Suprapubic skin (tissue), 3 donors: ENCODE data around the gene GALNT9.

Source experiments
- EP300 ChIP-seq: sonication (generic); formaldehyde crosslinking; IDR thresholded peaks from one replicate; pipeline ENCODE4 v1.6.1; 2017; ENCODE audit warnings: antibody characterized with exemption
- POLR2A ChIP-seq, 2 donors: fragments of 450-650 bp; IDR thresholded peaks; one replicate each; pipeline ENCODE4 v1.6.1; 2017; ENCODE audit warnings: antibody characterized with exemption in 2 of 2, mild to moderate bottlenecking in 2 of 2, moderate library complexity in 2 of 2
- TF ChIP-seq, protein P1 (sequence below), 2 donors: fragments of 200-600 bp in 1 of 2; fragments of 450-650 bp in 1 of 2; sonication (generic) in 1 of 2; IDR thresholded peaks; one replicate each; pipeline ENCODE4 v1.5.1; 2016 to 2019; ENCODE audit warnings: antibody characterized with exemption in 2 of 2, mild to moderate bottlenecking in 1 of 2, moderate library complexity in 1 of 2

DNA sequence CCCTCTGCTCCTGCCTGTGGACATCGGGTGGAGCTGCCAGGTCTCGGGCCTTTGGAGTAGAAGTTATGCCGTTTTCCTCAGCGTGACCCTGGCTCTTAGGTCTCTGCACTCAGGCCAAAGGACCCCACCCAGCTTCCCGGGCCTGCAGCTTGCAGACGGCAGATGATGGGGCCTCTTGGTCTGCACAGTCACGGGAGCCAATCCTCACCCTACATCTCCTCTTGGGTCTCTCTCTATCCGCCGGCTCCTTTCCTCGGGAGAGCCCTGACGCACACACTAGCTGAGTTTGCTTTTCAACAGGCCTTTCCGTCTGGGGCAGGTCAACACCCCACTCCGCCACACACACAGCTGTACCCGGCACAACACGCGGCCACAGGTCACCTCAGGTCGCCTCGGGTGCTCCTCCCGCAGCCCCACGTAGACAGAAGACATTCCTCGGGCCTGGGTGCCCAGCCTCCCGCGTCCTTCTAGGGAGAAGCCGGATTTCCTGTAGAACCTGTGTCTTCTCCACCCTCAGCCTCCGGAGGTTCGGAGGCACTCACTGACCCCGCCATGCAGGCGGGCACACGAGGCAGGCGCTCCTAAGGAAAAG is 9.9 kb downstream of the GALNT9 start:
- TF ChIP-seq POLR2A (IDR thresholded peaks at IDR 0.05) = no peak
- TF ChIP-seq, protein P1, sequence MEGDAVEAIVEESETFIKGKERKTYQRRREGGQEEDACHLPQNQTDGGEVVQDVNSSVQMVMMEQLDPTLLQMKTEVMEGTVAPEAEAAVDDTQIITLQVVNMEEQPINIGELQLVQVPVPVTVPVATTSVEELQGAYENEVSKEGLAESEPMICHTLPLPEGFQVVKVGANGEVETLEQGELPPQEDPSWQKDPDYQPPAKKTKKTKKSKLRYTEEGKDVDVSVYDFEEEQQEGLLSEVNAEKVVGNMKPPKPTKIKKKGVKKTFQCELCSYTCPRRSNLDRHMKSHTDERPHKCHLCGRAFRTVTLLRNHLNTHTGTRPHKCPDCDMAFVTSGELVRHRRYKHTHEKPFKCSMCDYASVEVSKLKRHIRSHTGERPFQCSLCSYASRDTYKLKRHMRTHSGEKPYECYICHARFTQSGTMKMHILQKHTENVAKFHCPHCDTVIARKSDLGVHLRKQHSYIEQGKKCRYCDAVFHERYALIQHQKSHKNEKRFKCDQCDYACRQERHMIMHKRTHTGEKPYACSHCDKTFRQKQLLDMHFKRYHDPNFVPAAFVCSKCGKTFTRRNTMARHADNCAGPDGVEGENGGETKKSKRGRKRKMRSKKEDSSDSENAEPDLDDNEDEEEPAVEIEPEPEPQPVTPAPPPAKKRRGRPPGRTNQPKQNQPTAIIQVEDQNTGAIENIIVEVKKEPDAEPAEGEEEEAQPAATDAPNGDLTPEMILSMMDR (IDR thresholded peaks at IDR 0.05) = no peak
- TF ChIP-seq EP300 = no peak
